Stimulated activated CD4-positive, alpha-beta T cell treated with anti-CD3 and anti-CD28 coated beads, Interleukin-4, amount 100 ng/mL, for 1 hour (primary cell): ENCODE measurements around the gene OR1A1.
"Not testable (repeated sequence)": the region's sequence is repeated elsewhere in the genome, so short reads cannot be mapped to it uniquely, and the experiment has no call there.

Experiments
- DNase-seq: peaks from one replicate; pipeline ENCODE4 v3.0.0-alpha.2; 2020

Gene OR1A1

GRCh38 chr17:3207367-3207766 lies at the start of gene OR1A1:
OR1A1 (plus strand) TSS chr17:3207667; CDS start chr17:3215621, 7,954 bp downstream.
- no peak for DNase-seq

GRCh38 chr17:3167574-3167973 lies 39.9 kb upstream of the OR1A1 start:
- no peak for DNase-seq

- no peak for DNase-seq
Measured at GRCh38 chr17:3189961-3190360, 17.5 kb upstream of the OR1A1 start.

- no peak for DNase-seq
Measured at GRCh38 chr17:3197219-3197618, 10.2 kb upstream of the OR1A1 start, which contains the start of gene OR1A2. OR1A2 (plus strand) TSS chr17:3197519; CDS start chr17:3197519, 0 bp downstream.

- no peak for DNase-seq
Measured at GRCh38 chr17:3208484-3208883, 1.0 kb downstream of the OR1A1 start.

GRCh38 chr17:3213001-3213400 lies 5.5 kb downstream of the OR1A1 start:
- DNase-seq: no peak

GRCh38 chr17:3213587-3213986 lies 6.1 kb downstream of the OR1A1 start:
- DNase-seq: no peak

GRCh38 chr17:3219978-3220377 lies 12.5 kb downstream of the OR1A1 start:
- not testable (repeated sequence) for DNase-seq

- DNase-seq: no peak
Measured at GRCh38 chr17:3221850-3222249, 14.4 kb downstream of the OR1A1 start.

- no peak for DNase-seq
Measured at GRCh38 chr17:3222505-3222904, 15.0 kb downstream of the OR1A1 start.

- not testable (repeated sequence) for DNase-seq
Measured at GRCh38 chr17:3224721-3225352, 17.4 kb downstream of the OR1A1 start.

- DNase-seq: not testable (repeated sequence)
Measured at GRCh38 chr17:3232300-3232699, 24.8 kb downstream of the OR1A1 start.

GRCh38 chr17:3238685-3239084 lies 31.2 kb downstream of the OR1A1 start:
- DNase-seq: not testable (repeated sequence)

GRCh38 chr17:3241044-3241443 lies 33.6 kb downstream of the OR1A1 start:
- not testable (repeated sequence) for DNase-seq

- not testable (repeated sequence) for DNase-seq
Measured at GRCh38 chr17:3244841-3245240, 37.4 kb downstream of the OR1A1 start.

GRCh38 chr17:3249013-3249412 lies 41.5 kb downstream of the OR1A1 start:
- not testable (repeated sequence) for DNase-seq

GRCh38 chr17:3256575-3256974 lies 49.1 kb downstream of the OR1A1 start:
- no peak for DNase-seq

- DNase-seq: no peak
Measured at GRCh38 chr17:3260163-3260562, 52.7 kb downstream of the OR1A1 start.

GRCh38 chr17:3260600-3260999 lies 53.1 kb downstream of the OR1A1 start:
- DNase-seq: no peak
